Measurements from ENCODE around the gene TRAPPC11. TPM values are rescaled to one million over a fixed set of nuclear protein-coding genes. Genes with fewer than 3 reads are reported as not detected.

The TRAPPC11 gene
- total RNA-seq, 3 donors from 2014 or later, result 39.0 to 86.8 (median 43.0) TPM

- Histone ChIP-seq H3K4me1 (no peaks in the 10 kb centered on the region), H3K27ac (peak overlapping the region; percentile 3 to 65), H3K4me3 (peak overlapping the region in 2 of 3 donors; percentile 27 to 29), H3K9me3 (no peaks in the 10 kb centered on the region), H3K36me3 (no peaks in the 10 kb centered on the region), H3K27me3 (no peaks in the 10 kb centered on the region)
- intact Hi-C loops (cut with DNase I; ENCODE audit: low total_unique reads), result no loop called here
- TF ChIP-seq POLR2A (IDR thresholded peaks at IDR 0.05) (no peak), POLR2AphosphoS5 (IDR thresholded peaks at IDR 0.05) (no peak), CTCF (IDR thresholded peaks at IDR 0.05) (no peak)
- no peak for DNase-seq (ENCODE audit: low spot score in 2 of 2)
These were observed 22.2 kb upstream of the TRAPPC11 start for GRCh38 chr4:183636923-183637322.

GRCh38 chr4:183637461-183637860 lies 21.6 kb upstream of the TRAPPC11 start:
- no peaks in the 10 kb centered on the region for H3K27me3 ChIP-seq
- H3K4me1 ChIP-seq, result no peaks in the 10 kb centered on the region
- intact Hi-C loops (cut with DNase I; ENCODE audit: low total_unique reads), result no loop called here
- H3K9me3 ChIP-seq, result no peaks in the 10 kb centered on the region
- DNase-seq (ENCODE audit: low spot score in 2 of 2), result no peak
- no peak overlapping the region for H3K27ac ChIP-seq
- no peaks in the 10 kb centered on the region for H3K36me3 ChIP-seq
- H3K4me3 ChIP-seq, result no peak overlapping the region
- TF ChIP-seq POLR2AphosphoS5 (IDR thresholded peaks at IDR 0.05) (no peak), CTCF (IDR thresholded peaks at IDR 0.05) (no peak), POLR2A (IDR thresholded peaks at IDR 0.05) (no peak)

- intact Hi-C loops (cut with DNase I; ENCODE audit: low total_unique reads), result no loop called here
- no peaks in the 10 kb centered on the region for H3K4me1 ChIP-seq
- no peaks in the 10 kb centered on the region for H3K27me3 ChIP-seq
- peak overlapping the region in 1 of 2 donors; percentile 21 for H3K27ac ChIP-seq
- H3K9me3 ChIP-seq, result no peaks in the 10 kb centered on the region
- DNase-seq (ENCODE audit: low spot score in 2 of 2), result no peak
- no peaks in the 10 kb centered on the region for H3K36me3 ChIP-seq
- TF ChIP-seq CTCF (IDR thresholded peaks at IDR 0.05), result no peak
- TF ChIP-seq POLR2A (IDR thresholded peaks at IDR 0.05), result no peak
- no peak for TF ChIP-seq POLR2AphosphoS5 (IDR thresholded peaks at IDR 0.05)
- H3K4me3 ChIP-seq, result no peak overlapping the region
These were observed 20.7 kb upstream of the TRAPPC11 start for GRCh38 chr4:183638436-183638835.

- peak overlapping the region; percentile 21 to 22 for H3K27ac ChIP-seq
- no peak for DNase-seq (ENCODE audit: low spot score in 2 of 2)
These were observed 19.8 kb upstream of the TRAPPC11 start for GRCh38 chr4:183639291-183639690.

GRCh38 chr4:183645326-183645725 lies 13.8 kb upstream of the TRAPPC11 start:
- H3K9me3 ChIP-seq, result no peaks in the 10 kb centered on the region
- TF ChIP-seq POLR2A (IDR thresholded peaks at IDR 0.05), result no peak
- TF ChIP-seq POLR2AphosphoS5 (IDR thresholded peaks at IDR 0.05), result no peak
- no peak for TF ChIP-seq CTCF (IDR thresholded peaks at IDR 0.05)
- DNase-seq (ENCODE audit: low spot score in 2 of 2), result no peak
- no peak overlapping the region for H3K4me3 ChIP-seq
- no peaks in the 10 kb centered on the region for H3K27me3 ChIP-seq
- no peaks in the 10 kb centered on the region for H3K4me1 ChIP-seq
- H3K27ac ChIP-seq, result no peak overlapping the region
- intact Hi-C loops (cut with DNase I; ENCODE audit: low total_unique reads), result no loop called here
- no peaks in the 10 kb centered on the region for H3K36me3 ChIP-seq

More at GRCh38 chr4:183639291-183639690, 19.8 kb upstream of the TRAPPC11 start:
- TF ChIP-seq POLR2A (IDR thresholded peaks at IDR 0.05) (no peak), POLR2AphosphoS5 (IDR thresholded peaks at IDR 0.05) (no peak), CTCF (IDR thresholded peaks at IDR 0.05) (no peak)
- Histone ChIP-seq H3K9me3 (no peaks in the 10 kb centered on the region), H3K27me3 (no peaks in the 10 kb centered on the region), H3K36me3 (no peaks in the 10 kb centered on the region), H3K4me3 (no peak overlapping the region), H3K4me1 (no peaks in the 10 kb centered on the region)
- intact Hi-C loops (cut with DNase I; ENCODE audit: low total_unique reads), result no loop called here

Measured in breast epithelium (tissue), 4 donors.